HG03159 (cell line): Measurements from ENCODE around the gene THUMPD3.

Experiments used
- ATAC-seq: cut with Tn5 transposase; IDR thresholded peaks from one replicate; pipeline ENCODE4 v1.9.1; 2021; ENCODE audit warnings: mild to moderate bottlenecking, moderate library complexity; ENCODE audit not compliant: unreplicated experiment

The THUMPD3 gene, protein sequence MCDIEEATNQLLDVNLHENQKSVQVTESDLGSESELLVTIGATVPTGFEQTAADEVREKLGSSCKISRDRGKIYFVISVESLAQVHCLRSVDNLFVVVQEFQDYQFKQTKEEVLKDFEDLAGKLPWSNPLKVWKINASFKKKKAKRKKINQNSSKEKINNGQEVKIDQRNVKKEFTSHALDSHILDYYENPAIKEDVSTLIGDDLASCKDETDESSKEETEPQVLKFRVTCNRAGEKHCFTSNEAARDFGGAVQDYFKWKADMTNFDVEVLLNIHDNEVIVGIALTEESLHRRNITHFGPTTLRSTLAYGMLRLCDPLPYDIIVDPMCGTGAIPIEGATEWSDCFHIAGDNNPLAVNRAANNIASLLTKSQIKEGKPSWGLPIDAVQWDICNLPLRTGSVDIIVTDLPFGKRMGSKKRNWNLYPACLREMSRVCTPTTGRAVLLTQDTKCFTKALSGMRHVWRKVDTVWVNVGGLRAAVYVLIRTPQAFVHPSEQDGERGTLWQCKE

GRCh38 chr3:9362731-9363530 is at the start of gene THUMPD3:
Gene THUMPD3, plus strand, starts transcription at chr3:9363054. Its CDS starts 2,015 bp downstream, at chr3:9365069.
- ATAC-seq, result peak; percentile 93

GRCh38 chr3:9314796-9315195 is 48.1 kb upstream of the THUMPD3 start:
- ATAC-seq, result no peak

- ATAC-seq, result no peak
These were observed 45.9 kb upstream of the THUMPD3 start for GRCh38 chr3:9316881-9317361.

DNA sequence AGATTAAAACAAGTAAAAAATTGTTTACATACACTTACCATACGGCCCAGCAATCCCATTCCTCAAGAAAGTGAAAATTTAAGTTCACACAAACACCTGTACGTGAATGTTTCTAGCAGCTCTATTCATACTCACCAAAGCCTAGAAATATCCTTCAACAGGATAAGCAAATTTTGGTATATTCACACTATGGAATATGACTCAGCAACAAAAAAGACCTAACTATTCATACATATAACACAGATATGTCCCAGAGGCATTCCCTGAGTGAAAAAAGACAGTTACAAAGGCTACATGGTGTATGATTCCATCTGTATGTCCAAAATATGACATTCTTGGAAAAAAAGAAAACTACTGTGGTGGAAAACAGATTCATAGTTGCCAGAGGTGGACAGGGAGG is 40.1 kb upstream of the THUMPD3 start:
- ATAC-seq, result no peak

GRCh38 chr3:9324944-9325343 is 37.9 kb upstream of the THUMPD3 start:
- no peak for ATAC-seq

GRCh38 chr3:9327578-9327977 is 35.3 kb upstream of the THUMPD3 start:
- no peak for ATAC-seq

GRCh38 chr3:9330166-9330703 is 32.6 kb upstream of the THUMPD3 start:
- ATAC-seq, result no peak

GRCh38 chr3:9331171-9331570 is 31.7 kb upstream of the THUMPD3 start:
- no peak for ATAC-seq

DNA sequence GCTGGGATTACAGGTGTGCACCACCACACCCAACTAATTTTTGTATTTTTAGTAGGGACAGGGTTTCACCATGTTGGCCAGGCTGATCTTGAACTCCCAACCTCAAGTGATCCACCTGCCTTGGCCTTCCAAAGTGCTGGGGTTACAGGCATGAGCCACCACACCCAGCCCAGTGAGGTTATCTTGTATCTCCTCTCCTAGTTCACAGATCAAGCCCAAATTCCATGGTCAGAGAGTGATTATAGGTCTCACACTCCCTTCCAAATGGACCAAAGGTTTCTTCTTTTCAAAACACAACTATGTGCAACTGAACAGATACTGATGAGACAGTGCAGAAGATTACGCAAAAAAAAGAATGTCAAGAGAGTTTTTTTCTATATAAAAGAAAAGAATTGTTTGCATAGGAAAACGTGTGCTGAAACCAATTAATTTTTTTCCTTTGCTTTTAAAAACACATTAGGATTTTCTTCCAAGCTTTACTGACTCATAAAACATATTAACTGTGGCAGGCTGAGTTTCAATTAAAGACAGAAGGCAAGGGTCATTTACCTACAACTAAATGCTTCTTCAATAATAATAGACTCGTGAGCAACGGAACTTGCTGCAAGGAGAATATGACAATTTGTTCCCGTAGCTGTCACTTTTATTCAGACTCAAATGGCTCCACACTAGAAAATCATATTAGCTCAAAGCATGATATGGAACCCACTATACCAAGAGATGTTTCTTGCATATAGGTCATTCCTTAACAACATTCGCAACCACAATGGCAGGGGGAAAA is 30.4 kb upstream of the THUMPD3 start:
- no peak for ATAC-seq

DNA sequence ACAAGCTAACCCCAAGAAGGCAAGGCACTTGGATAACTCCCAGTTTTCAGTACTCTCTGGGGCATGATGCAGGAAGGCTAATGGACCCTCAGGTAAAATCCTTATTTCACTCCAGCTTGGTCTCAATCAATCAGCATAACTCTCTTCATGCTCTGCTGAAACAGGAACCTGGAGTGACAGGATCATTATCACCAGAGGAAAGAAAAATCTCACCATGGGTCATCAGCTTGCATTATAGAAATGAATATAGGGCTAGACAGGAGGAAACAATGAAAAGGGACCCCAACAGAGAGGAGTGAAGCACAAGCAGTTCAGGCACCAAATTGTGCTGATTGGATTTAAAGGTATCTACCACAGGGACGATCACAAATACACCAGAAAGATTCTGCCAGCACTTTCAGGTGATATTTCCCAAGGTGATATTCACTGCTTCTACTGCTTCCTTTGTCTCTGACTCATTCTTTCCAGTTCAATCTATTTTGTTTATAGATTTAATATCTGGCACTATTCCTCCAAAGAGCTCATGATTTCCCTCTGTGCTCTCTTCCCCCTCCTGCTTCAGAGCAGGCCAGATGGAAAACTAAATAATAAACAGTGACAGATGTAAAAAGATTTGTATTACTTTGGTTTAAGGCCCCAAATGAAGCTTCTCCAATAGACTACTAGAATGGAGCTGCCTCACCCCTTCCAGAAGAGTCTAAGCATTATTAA is 22.9 kb upstream of the THUMPD3 start:
- no peak for ATAC-seq

DNA sequence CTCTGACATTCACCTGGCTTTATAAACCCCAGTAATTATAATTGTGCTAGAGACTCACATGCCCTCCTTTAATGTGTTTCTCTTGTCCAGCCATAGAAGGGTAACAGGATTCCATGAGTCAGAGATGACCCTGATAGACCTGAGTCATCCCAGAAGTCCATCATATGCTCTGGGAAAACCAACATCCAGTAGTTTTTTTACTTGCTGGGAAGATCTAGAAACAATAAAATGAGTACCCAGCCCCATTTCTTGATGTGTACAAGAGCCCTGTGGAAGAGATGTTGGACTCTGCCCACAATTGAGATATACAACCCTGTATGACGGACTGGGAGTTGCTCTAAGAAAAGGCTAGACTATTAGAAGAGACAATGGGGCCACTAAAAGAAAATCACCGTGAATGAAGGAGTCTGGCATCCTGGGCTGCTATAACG is 22.4 kb upstream of the THUMPD3 start:
- ATAC-seq, result no peak

DNA sequence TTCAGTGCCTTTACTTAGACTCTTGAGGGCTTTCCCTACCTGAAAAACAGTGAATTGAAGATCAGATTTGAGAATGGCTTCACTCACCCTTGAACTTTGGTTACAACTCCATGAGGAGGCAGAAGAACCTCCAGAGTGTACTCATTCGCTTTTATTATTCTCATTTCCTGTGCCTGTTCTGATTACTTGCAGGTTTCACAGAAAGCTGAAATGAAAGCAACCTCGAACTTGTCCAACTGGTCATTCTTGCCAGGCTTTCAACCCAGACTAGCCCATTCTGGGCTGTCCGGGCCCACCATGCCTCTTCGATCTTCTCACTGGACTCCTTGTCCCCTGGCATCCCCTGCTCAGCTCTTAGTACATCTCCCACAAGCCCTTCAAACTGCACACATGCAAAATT is 20.2 kb upstream of the THUMPD3 start:
- no peak for ATAC-seq

GRCh38 chr3:9343115-9343514 is 19.7 kb upstream of the THUMPD3 start:
- no peak for ATAC-seq

DNA sequence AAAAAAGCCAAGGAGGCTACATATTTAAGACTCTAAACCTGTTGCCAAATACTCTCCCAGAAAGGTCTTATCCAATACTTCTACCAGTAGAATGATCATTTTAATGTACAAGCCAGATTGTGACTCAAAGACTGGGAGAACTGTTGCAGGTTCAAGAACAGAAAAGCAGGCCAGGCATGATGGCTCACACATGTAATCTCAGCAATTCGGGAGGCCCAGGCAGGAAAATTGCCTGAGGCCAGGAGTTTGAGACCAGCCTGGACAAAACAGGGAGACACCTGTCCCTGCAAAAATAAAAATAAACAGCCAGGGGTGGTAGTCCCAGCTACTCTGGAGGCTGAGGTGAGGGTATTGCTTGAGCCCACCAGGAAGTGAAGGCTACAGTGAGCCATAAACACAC is 17.8 kb upstream of the THUMPD3 start:
- ATAC-seq, result no peak

- ATAC-seq, result no peak
These were observed 16.7 kb upstream of the THUMPD3 start for GRCh38 chr3:9346141-9346540.

GRCh38 chr3:9347081-9347480 is 15.8 kb upstream of the THUMPD3 start:
- no peak for ATAC-seq

GRCh38 chr3:9347887-9348286 is 15.0 kb upstream of the THUMPD3 start:
- ATAC-seq, result no peak

GRCh38 chr3:9349321-9350117 is 13.3 kb upstream of the THUMPD3 start:
- ATAC-seq, result no peak

DNA sequence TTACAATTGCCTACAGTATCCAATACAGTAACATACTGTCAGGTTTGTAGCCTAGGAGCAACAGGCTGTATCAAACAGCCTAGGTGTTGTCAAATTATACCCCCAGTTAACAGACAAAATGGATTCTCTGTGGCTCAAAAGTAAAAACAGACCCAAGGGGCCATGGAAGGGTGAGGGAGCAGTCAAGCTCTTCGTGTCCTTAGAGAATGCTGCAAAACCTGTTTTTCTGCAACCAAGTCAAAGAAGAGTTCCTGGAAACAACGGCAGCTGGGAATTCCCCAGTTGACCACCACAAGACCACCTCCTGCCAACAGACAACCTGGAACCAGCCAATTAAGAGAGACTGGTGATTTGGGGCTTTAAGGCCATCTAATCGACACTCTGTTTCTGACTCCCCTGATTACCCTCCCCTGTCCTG is 11.1 kb upstream of the THUMPD3 start:
- no peak for ATAC-seq
